Heart left ventricle (tissue), 13 donors: ENCODE measurements around the gene HLCS.

Source experiments
- POLR2A ChIP-seq, 2 donors: fragments of 450-650 bp; IDR thresholded peaks; one replicate each; pipeline ENCODE4 v1.6.1; 2017; ENCODE audit warnings: antibody characterized with exemption in 2 of 2, mild to moderate bottlenecking in 2 of 2, moderate library complexity in 2 of 2
- TF ChIP-seq, protein P1 (sequence below), 12 donors: fragments of 200-600 bp; sonication (generic) in 4 of 12; IDR thresholded peaks; one replicate each; pipeline versions ENCODE4 v1.5.0 to v1.8.0; 2018 to 2022; ENCODE audit warnings: antibody characterized with exemption in 12 of 12, mild to moderate bottlenecking in 5 of 12
- donor health status: ischemic (EF 13 %, LVEDD 7.1; RV severe dilation, severe dysfunction).
- donor health status: DM: no; HTN: yes; CAD: no.
- donor health status: DM: no; HTN: no; CAD: no.
- donor health status: ischemic (EF 25% LVEDD 6.9; RV normal size, moderate dysfunction).
- donor health status: ischemic (EF 25% LVEDD 5.7; RV mildly dilated, moderate dysfunction).
- donor health status: ischemic (EF 35%, LVEDD 5.7; RV mildly dilated, moderate dysfunction).
- donor health status: nonischemic (EF 11% LVEDD 7.7; RV severe dilation, severe dysfunction).
- donor health status: DM: yes; HTN: yes; CAD: no.
- donor health status: PGD.
- donor health status: ischemic (EF 29% LVEDD 5.4; RV normal size, mild dysfunction).
- donor health status: nonischemic (EF 23%, LVEDD 6.1; RV moderate dilation, normal function).

DNA sequence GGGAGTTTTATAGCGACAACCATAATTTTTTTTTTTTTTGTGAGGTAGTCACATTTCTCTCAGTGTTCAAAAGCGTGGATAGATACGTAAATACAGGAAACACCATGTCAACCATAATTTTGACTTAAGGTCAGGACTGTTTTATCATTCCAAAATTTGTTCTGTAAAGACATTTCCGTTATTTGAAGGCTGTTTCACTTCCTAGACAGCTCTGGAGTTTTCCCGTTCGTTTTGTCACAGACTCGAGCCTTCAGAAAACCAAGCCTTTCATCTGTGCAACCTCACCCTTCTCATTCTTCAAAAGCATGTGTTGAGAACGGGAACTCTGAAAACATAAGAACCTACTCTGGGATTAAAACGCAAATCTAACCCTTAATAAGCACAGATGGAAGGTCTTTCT lies 249.6 kb downstream of the HLCS start:
- TF ChIP-seq, protein P1, sequence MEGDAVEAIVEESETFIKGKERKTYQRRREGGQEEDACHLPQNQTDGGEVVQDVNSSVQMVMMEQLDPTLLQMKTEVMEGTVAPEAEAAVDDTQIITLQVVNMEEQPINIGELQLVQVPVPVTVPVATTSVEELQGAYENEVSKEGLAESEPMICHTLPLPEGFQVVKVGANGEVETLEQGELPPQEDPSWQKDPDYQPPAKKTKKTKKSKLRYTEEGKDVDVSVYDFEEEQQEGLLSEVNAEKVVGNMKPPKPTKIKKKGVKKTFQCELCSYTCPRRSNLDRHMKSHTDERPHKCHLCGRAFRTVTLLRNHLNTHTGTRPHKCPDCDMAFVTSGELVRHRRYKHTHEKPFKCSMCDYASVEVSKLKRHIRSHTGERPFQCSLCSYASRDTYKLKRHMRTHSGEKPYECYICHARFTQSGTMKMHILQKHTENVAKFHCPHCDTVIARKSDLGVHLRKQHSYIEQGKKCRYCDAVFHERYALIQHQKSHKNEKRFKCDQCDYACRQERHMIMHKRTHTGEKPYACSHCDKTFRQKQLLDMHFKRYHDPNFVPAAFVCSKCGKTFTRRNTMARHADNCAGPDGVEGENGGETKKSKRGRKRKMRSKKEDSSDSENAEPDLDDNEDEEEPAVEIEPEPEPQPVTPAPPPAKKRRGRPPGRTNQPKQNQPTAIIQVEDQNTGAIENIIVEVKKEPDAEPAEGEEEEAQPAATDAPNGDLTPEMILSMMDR (IDR thresholded peaks at IDR 0.05), result no peak
- TF ChIP-seq POLR2A (IDR thresholded peaks at IDR 0.05), result no peak
